Fibroblast of lung (primary cell): ENCODE measurements around the gene C6orf132. TPM values are rescaled to one million over a fixed set of nuclear protein-coding genes. Genes with fewer than 3 reads are reported as not detected.

Experiments
- DNase-seq, 2 donors: peaks; one replicate each; pipeline versions ENCODE4 v3.0.0 to v3.0.0-alpha.2; 2010; ENCODE audit warnings: low read depth in 2 of 2
- H2AFZ ChIP-seq: 2 replicates; pipeline ENCODE4 v1.5.1; 2012; ENCODE audit warnings: low read length, control low read depth, inconsistent platforms
- H3K27ac ChIP-seq: 2 replicates; pipeline ENCODE4 v1.5.1; 2011; ENCODE audit warnings: low read length, control low read depth; ENCODE audit not compliant: insufficient read depth
- H3K27me3 ChIP-seq: 2 replicates; pipeline ENCODE4 v1.5.1; 2011; ENCODE audit warnings: mild to moderate bottlenecking, low read length; ENCODE audit not compliant: control insufficient read depth, insufficient read depth
- H3K36me3 ChIP-seq: 2 replicates; pipeline ENCODE4 v1.5.1; 2011; ENCODE audit warnings: low read length; ENCODE audit not compliant: control insufficient read depth, insufficient read depth
- H3K4me1 ChIP-seq: 2 replicates; pipeline ENCODE4 v1.5.1; 2011; ENCODE audit warnings: low read length; ENCODE audit not compliant: control insufficient read depth, insufficient read depth; ENCODE audit errors: extremely low read depth
- H3K4me2 ChIP-seq: 2 replicates; pipeline ENCODE4 v1.5.1; 2011; ENCODE audit warnings: low read length, control low read depth; ENCODE audit not compliant: insufficient read depth; ENCODE audit errors: extremely low read depth
- H3K4me3 ChIP-seq, 4 experiments: fragments of 200-600 bp in 1 of 4; sonication (generic) in 1 of 4; replicated peaks in 1 of 4; 2 replicates each; pipeline ENCODE4 v1.5.1; 2011 to 2016; ENCODE audit warnings: low read length in 4 of 4, low read depth in 3 of 4, mild to moderate bottlenecking in 3 of 4, control low read depth in 2 of 4, inconsistent platforms in 1 of 4, mixed read lengths in 1 of 4; ENCODE audit not compliant: insufficient read depth in 1 of 4; ENCODE audit errors: control extremely low read depth in 1 of 4
- H3K79me2 ChIP-seq: 2 replicates; pipeline ENCODE4 v1.5.1; 2012; ENCODE audit warnings: mild to moderate bottlenecking, low read length, inconsistent platforms; ENCODE audit not compliant: control insufficient read depth, insufficient read depth
- H3K9ac ChIP-seq: 2 replicates; pipeline ENCODE4 v1.5.1; 2011; ENCODE audit warnings: mild to moderate bottlenecking, low read length, control low read depth; ENCODE audit not compliant: insufficient read depth
- H3K9me3 ChIP-seq: 2 replicates; pipeline ENCODE4 v1.5.1; 2012; ENCODE audit warnings: low read depth, low read length; ENCODE audit not compliant: control insufficient read depth, insufficient read depth
- H4K20me1 ChIP-seq: 2 replicates; pipeline ENCODE4 v1.5.1; 2011; ENCODE audit warnings: low read length; ENCODE audit not compliant: control insufficient read depth, insufficient read depth; ENCODE audit errors: extremely low read depth
- EZH2 ChIP-seq: IDR thresholded peaks from 2 replicates; pipeline ENCODE4 v1.5.1; 2012; ENCODE audit warnings: low read length, control low read depth, mild to moderate bottlenecking; ENCODE audit errors: missing control alignments
- polyA plus RNA-seq, 2 donors: library from polyadenylated mRNA; depleted of rRNA in 1 of 2; stranded (reverse) in 1 of 2; unstranded in 1 of 2; fragments of >200 nt; gene quantifications; 2 replicates each; pipeline ENCODE4 v1.2.1, GENCODE V29; 2011 to 2012; ENCODE audit warnings: missing spikeins in 1 of 2
- total RNA-seq: library from RNA; depleted of rRNA; stranded (reverse); fragments of >200 nt; gene quantifications from 2 replicates; pipeline ENCODE4 v1.2.1, GENCODE V29; 2014
- TF ChIP-seq, protein P1 (sequence below), 2 donors: IDR thresholded peaks in 1 of 2; conservative IDR thresholded peaks in 1 of 2; 1 replicate in 1 of 2; 2 replicates in 1 of 2; pipeline ENCODE4 v1.5.1; 2011 to 2012; ENCODE audit warnings: low read length in 2 of 2, control low read depth in 1 of 2, inconsistent platforms in 1 of 2, low read depth in 1 of 2, mild to moderate bottlenecking in 1 of 2

C6orf132 gene
- total and polyA plus RNA-seq, 2 donors (not counting 1 experiment from before 2014, with no cell fraction given), result 0.87 to 1.2 TPM

GRCh38 chr6:42136508-42137193 is 5.8 kb downstream of the C6orf132 start:
- H3K9ac ChIP-seq, result no peak overlapping the region
- peak overlapping the region; percentile 33 for H3K4me2 ChIP-seq
- no peak overlapping the region for H3K4me3 ChIP-seq
- H3K36me3 ChIP-seq, result no peaks in the 10 kb centered on the region
- H2AFZ ChIP-seq, result no peak overlapping the region
- H3K4me1 ChIP-seq, result peaks cover 17% of the 10 kb centered on the region
- H3K27me3 ChIP-seq, result no peaks in the 10 kb centered on the region
- no peaks in the 10 kb centered on the region for H3K79me2 ChIP-seq
- H3K27ac ChIP-seq, result peak overlapping the region; percentile 66
- DNase-seq, result peak; percentile 41 to 91
- no peaks in the 10 kb centered on the region for H4K20me1 ChIP-seq
- TF ChIP-seq, protein P1, sequence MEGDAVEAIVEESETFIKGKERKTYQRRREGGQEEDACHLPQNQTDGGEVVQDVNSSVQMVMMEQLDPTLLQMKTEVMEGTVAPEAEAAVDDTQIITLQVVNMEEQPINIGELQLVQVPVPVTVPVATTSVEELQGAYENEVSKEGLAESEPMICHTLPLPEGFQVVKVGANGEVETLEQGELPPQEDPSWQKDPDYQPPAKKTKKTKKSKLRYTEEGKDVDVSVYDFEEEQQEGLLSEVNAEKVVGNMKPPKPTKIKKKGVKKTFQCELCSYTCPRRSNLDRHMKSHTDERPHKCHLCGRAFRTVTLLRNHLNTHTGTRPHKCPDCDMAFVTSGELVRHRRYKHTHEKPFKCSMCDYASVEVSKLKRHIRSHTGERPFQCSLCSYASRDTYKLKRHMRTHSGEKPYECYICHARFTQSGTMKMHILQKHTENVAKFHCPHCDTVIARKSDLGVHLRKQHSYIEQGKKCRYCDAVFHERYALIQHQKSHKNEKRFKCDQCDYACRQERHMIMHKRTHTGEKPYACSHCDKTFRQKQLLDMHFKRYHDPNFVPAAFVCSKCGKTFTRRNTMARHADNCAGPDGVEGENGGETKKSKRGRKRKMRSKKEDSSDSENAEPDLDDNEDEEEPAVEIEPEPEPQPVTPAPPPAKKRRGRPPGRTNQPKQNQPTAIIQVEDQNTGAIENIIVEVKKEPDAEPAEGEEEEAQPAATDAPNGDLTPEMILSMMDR (conservative IDR thresholded peaks at IDR 0.05 in 1 of 2, IDR thresholded peaks at IDR 0.05 in 1 of 2; ENCODE audit: low read depth in 1 of 2, low read length in 2 of 2), result peak; percentile 31 to 38
- no peak for TF ChIP-seq EZH2
- H3K9me3 ChIP-seq, result no peaks in the 10 kb centered on the region

- Histone ChIP-seq H2AFZ (no peak overlapping the region), H3K27ac (no peak overlapping the region), H3K4me2 (no peak overlapping the region), H3K79me2 (no peaks in the 10 kb centered on the region), H3K4me3 (no peak overlapping the region), H3K9me3 (no peaks in the 10 kb centered on the region), H3K27me3 (no peaks in the 10 kb centered on the region), H4K20me1 (no peaks in the 10 kb centered on the region), H3K4me1 (peaks cover 17% of the 10 kb centered on the region), H3K36me3 (no peaks in the 10 kb centered on the region), H3K9ac (no peak overlapping the region)
- peak in 1 of 2 donors; percentile 49 for DNase-seq
- TF ChIP-seq, protein P1 (conservative IDR thresholded peaks at IDR 0.05 in 1 of 2, IDR thresholded peaks at IDR 0.05 in 1 of 2; ENCODE audit: low read depth in 1 of 2, low read length in 2 of 2), result no peak
- no peak for TF ChIP-seq EZH2
These were observed 6.7 kb downstream of the C6orf132 start for GRCh38 chr6:42135722-42136121.

GRCh38 chr6:42135161-42135560 is 7.3 kb downstream of the C6orf132 start:
- DNase-seq, result no peak
- no peak overlapping the region for H2AFZ ChIP-seq
- no peak overlapping the region for H3K9ac ChIP-seq
- H3K36me3 ChIP-seq, result no peaks in the 10 kb centered on the region
- no peaks in the 10 kb centered on the region for H3K27me3 ChIP-seq
- no peaks in the 10 kb centered on the region for H3K79me2 ChIP-seq
- no peak overlapping the region for H3K4me3 ChIP-seq
- no peaks in the 10 kb centered on the region for H4K20me1 ChIP-seq
- H3K9me3 ChIP-seq, result no peaks in the 10 kb centered on the region
- peaks cover 14% of the 10 kb centered on the region for H3K4me1 ChIP-seq
- no peak overlapping the region for H3K27ac ChIP-seq
- TF ChIP-seq EZH2, result no peak
- TF ChIP-seq, protein P1 (conservative IDR thresholded peaks at IDR 0.05 in 1 of 2, IDR thresholded peaks at IDR 0.05 in 1 of 2; ENCODE audit: low read depth in 1 of 2, low read length in 2 of 2), result no peak
- no peak overlapping the region for H3K4me2 ChIP-seq
